SJSA1 (cell line): ENCODE data around the gene PLIN4. TPM values are rescaled to one million over a fixed set of nuclear protein-coding genes. Genes with fewer than 3 reads are reported as not detected.
A peak's percentile ranks its signal among the peaks of the same experiment; 100 is the strongest.

ENCODE experiments used
- DNase-seq, 2 experiments: peaks; one replicate each; pipeline ENCODE4 v3.0.0-alpha.2; 2015 to 2020; ENCODE audit warnings: low spot score in 2 of 2, low read depth in 1 of 2
- H3K27ac ChIP-seq: fragments of 250-450 bp; sonication (Bioruptor Pico); 2 replicates; pipeline ENCODE4 v1.5.1; 2020; ENCODE audit warnings: mild to moderate bottlenecking, moderate library complexity
- H3K27me3 ChIP-seq: fragments of 250-450 bp; sonication (Bioruptor Pico); replicated peaks from 2 replicates; pipeline ENCODE4 v1.5.1; 2020; ENCODE audit warnings: mild to moderate bottlenecking, moderate library complexity
- H3K36me3 ChIP-seq: fragments of 250-450 bp; sonication (Bioruptor Pico); 2 replicates; pipeline ENCODE4 v1.5.1; 2020; ENCODE audit warnings: mild to moderate bottlenecking
- H3K4me1 ChIP-seq: fragments of 250-450 bp; sonication (Bioruptor Pico); replicated peaks from 2 replicates; pipeline ENCODE4 v1.6.1; 2021; ENCODE audit warnings: mild to moderate bottlenecking
- H3K4me3 ChIP-seq: fragments of 250-450 bp; sonication (Bioruptor Pico); 2 replicates; pipeline ENCODE4 v1.5.1; 2020; ENCODE audit warnings: mild to moderate bottlenecking
- H3K9me3 ChIP-seq: fragments of 250-450 bp; sonication (Bioruptor Pico); replicated peaks from 2 replicates; pipeline ENCODE4 v1.5.1; 2020; ENCODE audit warnings: mild to moderate bottlenecking
- total RNA-seq: library from RNA; depleted of rRNA; stranded (reverse); fragments of >200 nt; shearing (Covaris generic); gene quantifications from 2 replicates; pipeline ENCODE4 v1.2.3, GENCODE V29; 2014

Gene PLIN4
- total RNA-seq, 1 experiment from 2014 or later: not detected

GRCh38 chr19:4492337-4493103 is 25.8 kb downstream of the PLIN4 start:
- Histone ChIP-seq H3K36me3 (peaks cover 79% of the 10 kb centered on the region), H3K27me3 (no peaks in the 10 kb centered on the region), H3K9me3 (no peaks in the 10 kb centered on the region), H3K4me1 (no peaks in the 10 kb centered on the region), H3K27ac (no peak overlapping the region), H3K4me3 (no peak overlapping the region)
- DNase-seq: no peak

GRCh38 chr19:4491446-4491845 is 26.8 kb downstream of the PLIN4 start:
- Histone ChIP-seq H3K27me3 (no peaks in the 10 kb centered on the region), H3K36me3 (peaks cover 72% of the 10 kb centered on the region), H3K4me1 (no peaks in the 10 kb centered on the region), H3K4me3 (no peak overlapping the region), H3K9me3 (no peaks in the 10 kb centered on the region), H3K27ac (no peak overlapping the region)
- no peak for DNase-seq

- Histone ChIP-seq H3K9me3 (no peaks in the 10 kb centered on the region), H3K27me3 (no peaks in the 10 kb centered on the region), H3K36me3 (peaks cover 56% of the 10 kb centered on the region), H3K4me3 (no peak overlapping the region), H3K4me1 (no peaks in the 10 kb centered on the region), H3K27ac (no peak overlapping the region)
- DNase-seq: no peak
These were observed 29.8 kb downstream of the PLIN4 start for GRCh38 chr19:4488496-4488895.

GRCh38 chr19:4487572-4487971 is 30.7 kb downstream of the PLIN4 start:
- DNase-seq: no peak
- H3K36me3 ChIP-seq: peaks cover 56% of the 10 kb centered on the region
- H3K27ac ChIP-seq: no peak overlapping the region
- H3K9me3 ChIP-seq: no peaks in the 10 kb centered on the region
- no peak overlapping the region for H3K4me3 ChIP-seq
- H3K27me3 ChIP-seq: no peaks in the 10 kb centered on the region
- H3K4me1 ChIP-seq: no peaks in the 10 kb centered on the region

- Histone ChIP-seq H3K9me3 (no peaks in the 10 kb centered on the region), H3K27ac (no peak overlapping the region), H3K27me3 (no peaks in the 10 kb centered on the region), H3K4me3 (no peak overlapping the region), H3K4me1 (no peaks in the 10 kb centered on the region), H3K36me3 (peaks cover 42% of the 10 kb centered on the region)
- DNase-seq: no peak
These were observed 34.9 kb downstream of the PLIN4 start for GRCh38 chr19:4483385-4483784.

- Histone ChIP-seq H3K9me3 (no peaks in the 10 kb centered on the region), H3K36me3 (peaks cover 39% of the 10 kb centered on the region)
- no peak for DNase-seq
These were observed 35.4 kb downstream of the PLIN4 start for GRCh38 chr19:4482721-4483364.

GRCh38 chr19:4477034-4477801 is 41.1 kb downstream of the PLIN4 start:
- no peak for DNase-seq

More at GRCh38 chr19:4482721-4483364, 35.4 kb downstream of the PLIN4 start:
- no peak overlapping the region for H3K4me3 ChIP-seq
- no peaks in the 10 kb centered on the region for H3K27me3 ChIP-seq
- H3K4me1 ChIP-seq: no peaks in the 10 kb centered on the region
- no peak overlapping the region for H3K27ac ChIP-seq

GRCh38 chr19:4474514-4475022 is 43.7 kb downstream of the PLIN4 start:
- no peaks in the 10 kb centered on the region for H3K27me3 ChIP-seq
- H3K4me1 ChIP-seq: peaks cover 12% of the 10 kb centered on the region
- no peak for DNase-seq
- H3K27ac ChIP-seq: no peak overlapping the region
- peaks cover 33% of the 10 kb centered on the region for H3K36me3 ChIP-seq
- no peaks in the 10 kb centered on the region for H3K9me3 ChIP-seq
- H3K4me3 ChIP-seq: peak overlapping the region; percentile 16

More at GRCh38 chr19:4477034-4477801, 41.1 kb downstream of the PLIN4 start:
- Histone ChIP-seq H3K36me3 (peaks cover 43% of the 10 kb centered on the region), H3K4me1 (peaks cover 12% of the 10 kb centered on the region), H3K4me3 (no peak overlapping the region), H3K27ac (no peak overlapping the region), H3K9me3 (no peaks in the 10 kb centered on the region), H3K27me3 (no peaks in the 10 kb centered on the region)

- H3K4me3 ChIP-seq: peak overlapping the region; percentile 16
- H3K9me3 ChIP-seq: no peaks in the 10 kb centered on the region
- no peaks in the 10 kb centered on the region for H3K27me3 ChIP-seq
- H3K36me3 ChIP-seq: peaks cover 31% of the 10 kb centered on the region
- H3K4me1 ChIP-seq: peaks cover 12% of the 10 kb centered on the region
- no peak overlapping the region for H3K27ac ChIP-seq
- DNase-seq: no peak
These were observed 44.3 kb downstream of the PLIN4 start for GRCh38 chr19:4473763-4474513.

GRCh38 chr19:4473011-4473762 is 45.1 kb downstream of the PLIN4 start:
- H3K4me1 ChIP-seq: peaks cover 12% of the 10 kb centered on the region
- H3K36me3 ChIP-seq: peaks cover 23% of the 10 kb centered on the region
- no peaks in the 10 kb centered on the region for H3K27me3 ChIP-seq
- H3K27ac ChIP-seq: no peak overlapping the region
- DNase-seq: no peak
- no peaks in the 10 kb centered on the region for H3K9me3 ChIP-seq
- H3K4me3 ChIP-seq: peak overlapping the region; percentile 67

- peak within 1 kb of the TSS; percentile 29 for H3K27ac ChIP-seq
- H3K4me1 ChIP-seq: peaks cover 12% of the 10 kb centered on the region
- H3K4me3 ChIP-seq: peak within 1 kb of the TSS; percentile 67
- H3K9me3 ChIP-seq: no peaks in the 10 kb centered on the region
- DNase-seq: no peak
- H3K27me3 ChIP-seq: no peaks in the 10 kb centered on the region
- peaks cover 19% of the 10 kb centered on the region for H3K36me3 ChIP-seq
These were observed 45.9 kb downstream of the PLIN4 start, which contains the start of gene HDGFL2 for GRCh38 chr19:4472174-4472974. HDGFL2 (plus strand) TSS chr19:4472297; CDS start chr19:4472351, 54 bp downstream.
